NCI-H2196 treated with DMSO at 0.1 percent for 48 hours (cell line): ENCODE data around the gene IPO9.
"Not testable (repeated sequence)": the region's sequence is repeated elsewhere in the genome, so short reads cannot be mapped to it uniquely, and the experiment has no call there.

Source experiments
- DNase-seq: peaks from one replicate; lab custom pipeline; 2025; ENCODE audit not compliant: unreplicated experiment; lab: John Stamatoyannopoulos, UW

The IPO9 gene

DNA sequence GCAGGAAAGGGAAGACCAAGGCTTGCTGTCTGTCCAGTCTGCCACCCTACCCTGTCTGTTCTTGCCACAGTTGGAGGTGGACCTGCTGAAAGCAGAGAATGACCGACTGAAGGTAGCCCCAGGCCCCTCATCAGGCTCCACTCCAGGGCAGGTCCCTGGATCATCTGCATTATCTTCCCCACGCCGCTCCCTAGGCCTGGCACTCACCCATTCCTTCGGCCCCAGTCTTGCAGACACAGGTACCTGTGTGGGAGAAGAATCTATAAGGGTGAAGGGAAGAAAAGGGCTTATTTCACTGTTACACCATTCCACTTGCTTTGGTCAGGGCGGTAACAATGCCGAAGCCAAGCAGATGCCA is 20.3 kb upstream of the IPO9 start:
- no peak for DNase-seq

GRCh38 chr1:201809876-201810275 is 19.1 kb upstream of the IPO9 start:
- DNase-seq, result no peak

- no peak for DNase-seq
Measured at GRCh38 chr1:201810466-201811216, 18.3 kb upstream of the IPO9 start.

DNA sequence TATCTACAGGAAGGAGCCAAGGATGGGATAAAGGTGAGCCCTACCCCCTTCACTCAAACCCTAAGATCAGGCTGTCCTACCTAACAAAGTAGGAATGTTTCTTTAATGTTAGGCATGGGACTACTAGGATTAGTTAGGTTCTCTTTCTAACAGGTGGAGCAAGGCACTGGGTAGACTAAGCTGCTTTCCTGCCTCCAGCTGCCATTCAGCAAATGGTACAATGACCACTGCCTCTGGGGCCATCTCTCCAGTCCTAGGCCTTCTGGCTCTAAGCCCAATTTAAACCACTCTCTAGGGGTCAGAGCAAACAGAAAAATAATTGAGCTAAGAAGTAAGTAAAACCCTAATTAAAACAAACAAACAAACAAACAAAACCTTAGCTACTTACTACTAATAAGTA is 15.7 kb upstream of the IPO9 start:
- no peak for DNase-seq

GRCh38 chr1:201816309-201816854 is 12.6 kb upstream of the IPO9 start:
- DNase-seq, result no peak

DNA sequence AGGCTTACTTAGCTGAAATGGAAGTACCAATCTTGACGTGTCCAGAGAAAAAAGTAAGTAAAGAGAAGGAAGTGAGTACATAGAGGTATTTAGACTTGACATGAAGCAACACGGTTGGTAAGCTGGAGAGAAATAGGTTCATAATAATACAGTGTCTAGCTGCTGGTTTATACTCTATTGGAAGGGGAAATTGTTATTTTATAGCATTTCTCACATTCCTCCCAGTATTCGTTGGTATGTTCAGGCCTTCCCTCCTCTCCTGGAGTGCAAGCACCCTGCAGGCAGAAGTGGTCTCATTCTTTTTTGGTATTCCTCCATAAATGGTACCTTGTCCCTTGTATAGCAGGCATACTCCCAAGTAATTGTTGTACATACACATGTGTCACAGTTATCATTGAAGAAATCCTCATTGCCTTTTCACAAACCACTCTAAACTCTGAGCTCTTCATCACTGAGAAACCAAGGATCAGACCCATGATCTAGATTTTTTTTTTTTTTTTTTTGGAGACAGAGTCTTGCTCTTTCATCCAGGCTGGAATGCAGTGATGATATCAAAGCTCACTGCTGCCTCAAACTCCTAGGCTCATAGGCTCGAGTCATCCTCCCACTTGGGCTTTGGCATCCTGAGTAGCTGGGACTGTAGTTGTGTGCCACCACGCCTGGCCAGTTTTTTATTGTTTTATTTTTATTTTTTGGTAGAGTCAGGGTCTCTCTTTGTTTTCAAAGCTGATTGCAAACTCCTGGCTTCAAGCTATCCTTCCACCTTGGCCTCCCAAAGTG is 9.8 kb upstream of the IPO9 start:
- DNase-seq, result no peak

DNA sequence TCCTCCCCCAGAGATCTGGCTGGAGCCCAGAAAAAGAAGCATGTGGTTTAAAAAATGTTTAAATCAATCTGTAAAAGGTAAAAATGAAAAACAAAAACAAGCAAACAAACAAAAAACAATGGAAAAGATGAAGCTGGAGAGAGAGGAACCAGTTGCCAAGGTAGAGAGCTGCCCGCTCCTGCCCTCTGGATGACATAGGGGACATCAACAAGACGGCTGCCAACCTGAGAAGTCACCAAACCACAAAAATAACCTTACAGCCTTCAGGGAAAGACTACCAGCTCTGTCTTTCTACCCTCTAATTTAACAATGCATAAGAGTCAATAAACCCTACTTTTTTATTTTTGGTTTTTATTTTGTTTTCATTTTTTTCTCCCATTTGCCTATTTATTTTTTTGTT is 8.5 kb upstream of the IPO9 start:
- no peak for DNase-seq

- DNase-seq, result no peak
Measured at GRCh38 chr1:201825245-201825644, 3.7 kb upstream of the IPO9 start.

DNA sequence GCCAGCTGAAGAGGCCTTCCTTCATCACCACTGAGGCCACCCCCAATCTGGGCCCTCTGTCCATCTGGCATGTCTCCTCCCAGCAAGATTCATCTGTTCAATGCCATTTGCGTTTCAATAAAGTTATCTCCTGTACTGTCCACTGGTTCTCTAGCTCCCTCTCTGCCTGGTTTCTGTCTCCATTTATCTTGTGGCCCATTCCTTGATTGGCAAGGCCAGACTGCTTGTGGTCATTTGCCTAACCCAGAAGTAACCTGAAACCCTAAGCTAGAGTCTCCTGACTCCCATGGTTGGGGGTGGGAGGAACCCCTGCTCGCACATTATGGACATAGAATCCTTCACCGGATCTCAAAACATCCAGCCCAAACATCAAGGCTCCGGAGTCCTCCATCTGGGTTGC is 2.1 kb upstream of the IPO9 start:
- no peak for DNase-seq

- DNase-seq, result no peak
Measured at GRCh38 chr1:201827321-201828216, 1.4 kb upstream of the IPO9 start.

DNA sequence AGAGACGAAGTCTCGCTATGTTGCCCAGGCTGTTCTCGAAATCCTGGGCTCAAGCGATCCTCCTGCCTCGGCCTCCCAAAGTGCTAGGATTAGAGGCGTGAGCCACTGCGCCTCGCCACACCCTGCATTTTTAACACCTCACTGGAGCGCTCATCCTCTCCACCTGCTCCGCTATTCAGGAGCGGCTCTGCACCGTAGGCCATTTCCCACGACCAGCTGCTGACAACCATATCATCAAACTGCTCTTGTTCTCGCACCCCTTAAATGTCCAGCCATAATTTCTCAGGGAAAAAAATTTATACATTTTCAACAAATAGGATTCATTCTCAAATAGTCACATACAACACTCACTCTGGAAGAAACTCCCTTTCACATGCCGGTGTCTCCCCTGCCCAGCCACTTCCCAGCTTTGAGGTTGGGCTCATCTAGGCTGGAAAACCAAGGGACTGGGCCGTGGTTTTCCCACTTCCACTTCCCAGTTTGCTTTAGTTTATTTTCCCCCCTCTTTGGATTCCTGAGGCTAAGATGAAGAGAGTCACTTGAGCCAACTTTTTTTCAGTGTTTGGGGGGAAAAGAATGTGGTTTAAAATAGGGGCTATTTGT is 639 bp upstream of the IPO9 start:
- DNase-seq, result no peak

GRCh38 chr1:201831371-201831770 is 2.4 kb downstream of the IPO9 start:
- DNase-seq, result no peak

DNA sequence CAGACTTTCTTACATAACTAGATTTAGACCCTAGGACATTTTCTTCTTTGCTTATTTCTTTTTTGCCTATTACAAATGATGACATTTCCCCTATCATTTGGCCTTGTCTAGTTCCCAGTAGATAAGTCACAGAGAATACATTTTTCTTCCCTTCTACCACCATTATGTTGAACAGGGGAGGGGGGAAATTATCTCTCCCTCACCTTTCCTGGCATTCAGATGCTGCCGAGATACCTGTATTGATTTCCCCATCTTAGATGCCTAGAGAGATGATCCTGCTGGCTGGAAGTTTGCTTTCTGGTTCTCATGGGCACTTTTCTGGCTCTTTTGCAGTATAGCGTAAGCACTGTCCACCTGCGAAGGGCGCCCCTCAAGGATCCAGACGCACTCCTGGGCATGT is 5.7 kb downstream of the IPO9 start:
- DNase-seq, result no peak

GRCh38 chr1:201838381-201838780 is 9.4 kb downstream of the IPO9 start:
- no peak for DNase-seq

- not testable (repeated sequence) for DNase-seq
Measured at GRCh38 chr1:201839089-201839488, 10.1 kb downstream of the IPO9 start.

DNA sequence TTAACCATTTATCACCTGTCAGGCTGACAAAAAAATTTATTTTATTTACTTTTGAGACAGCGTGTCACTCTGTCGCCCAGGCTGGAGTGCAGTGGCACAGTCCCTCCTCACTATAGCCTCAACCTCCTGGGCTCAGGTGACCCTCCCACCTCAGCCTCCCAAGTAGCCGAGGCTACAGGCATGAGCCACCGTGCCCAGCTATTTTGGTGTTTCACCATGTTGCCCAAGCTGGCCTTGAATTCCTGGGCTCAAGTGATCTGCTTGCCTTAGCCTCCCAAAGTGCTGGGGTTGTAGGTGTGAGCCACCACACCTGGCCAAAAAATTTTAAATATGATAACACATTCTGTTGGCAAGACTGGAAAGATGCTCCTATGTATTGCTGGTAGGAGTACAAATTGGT is 11.1 kb downstream of the IPO9 start:
- no peak for DNase-seq

GRCh38 chr1:201840490-201840889 is 11.5 kb downstream of the IPO9 start:
- no peak for DNase-seq

DNA sequence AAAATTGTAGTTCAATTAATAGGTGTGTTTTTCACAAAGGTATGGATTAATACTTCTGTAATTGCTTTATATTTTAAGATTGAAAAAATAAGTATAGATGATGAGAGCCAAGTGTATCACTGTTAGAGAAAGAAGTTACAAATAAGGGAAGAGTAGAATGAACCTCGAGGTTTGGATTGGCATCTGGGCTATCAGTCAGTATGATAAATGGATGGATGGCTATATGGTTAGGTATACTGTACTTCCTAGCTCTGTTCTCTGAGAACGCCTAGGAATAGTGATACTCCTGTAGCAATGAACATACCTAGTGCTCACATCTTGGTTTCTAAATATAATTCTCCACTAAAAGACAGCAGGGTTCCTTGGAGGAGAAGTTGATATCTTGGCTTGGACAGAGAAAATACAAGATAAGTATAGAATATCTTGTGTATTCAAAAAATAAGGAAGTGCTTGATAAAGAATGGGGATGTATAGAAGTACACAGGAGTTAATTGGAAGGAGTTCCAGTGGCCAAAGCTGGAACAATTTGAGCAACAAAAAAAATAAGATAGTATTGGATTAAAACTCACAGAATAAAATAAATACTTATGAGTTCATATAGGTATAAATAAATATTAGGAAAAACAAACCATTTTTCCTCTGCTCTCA is 12.4 kb downstream of the IPO9 start:
- DNase-seq, result no peak

GRCh38 chr1:201842472-201843027 is 13.6 kb downstream of the IPO9 start:
- DNase-seq, result no peak
